GM21528 (cell line): ENCODE measurements around the gene IGF2BP3.
"Not testable (repeated sequence)": the region's sequence is repeated elsewhere in the genome, so short reads cannot be mapped to it uniquely, and the experiment has no call there.

Experiments
- ATAC-seq: cut with Tn5 transposase; IDR thresholded peaks from one replicate; pipeline ENCODE4 v1.9.1; 2021; ENCODE audit warnings: mild to moderate bottlenecking, moderate library complexity; ENCODE audit not compliant: unreplicated experiment, low FRiP score

IGF2BP3 gene

DNA sequence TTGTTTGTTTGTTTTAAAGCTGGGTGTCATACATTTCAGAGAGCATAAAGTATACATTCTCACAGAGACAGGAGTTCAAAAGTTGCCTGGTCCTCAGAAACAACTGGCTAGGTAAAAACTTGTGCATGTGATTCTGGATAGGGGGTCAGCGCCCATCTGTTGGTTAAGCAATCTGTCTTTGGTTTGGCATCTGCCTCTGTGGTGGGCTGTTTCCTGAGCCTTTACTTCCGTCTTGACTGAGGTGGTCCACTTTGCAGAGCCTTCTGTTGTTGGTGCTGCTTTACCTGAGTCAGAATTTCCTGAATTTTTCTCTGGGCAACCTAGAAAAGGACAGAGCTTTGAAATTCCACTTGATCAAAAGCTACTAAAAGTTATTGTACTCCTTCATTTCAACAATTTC is 158.2 kb downstream of the IGF2BP3 start:
- not testable (repeated sequence) for ATAC-seq

DNA sequence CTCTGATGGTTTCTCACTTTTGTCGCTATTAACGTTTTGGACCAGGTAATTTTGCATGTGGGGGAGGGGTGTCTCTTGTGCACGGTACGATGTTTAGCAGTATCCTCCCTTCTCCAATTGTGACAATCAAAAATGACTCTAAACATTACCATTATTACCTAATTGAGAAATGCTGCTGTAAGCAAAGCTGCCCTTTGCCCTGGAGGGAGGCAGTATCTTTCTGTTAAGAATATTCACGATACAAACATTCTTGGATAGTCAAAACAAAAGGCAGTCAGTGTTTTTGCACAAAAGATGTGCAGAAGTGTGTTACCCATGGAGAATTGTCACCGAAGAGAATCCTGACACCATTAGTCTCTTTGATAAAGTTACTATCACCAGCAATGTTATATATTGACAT is 161.5 kb downstream of the IGF2BP3 start:
- no peak for ATAC-seq

GRCh38 chr7:23306936-23307521 is 163.3 kb downstream of the IGF2BP3 start:
- no peak for ATAC-seq

- peak; percentile 11 for ATAC-seq
Measured at GRCh38 chr7:23299770-23300300, 170.5 kb downstream of the IGF2BP3 start.

DNA sequence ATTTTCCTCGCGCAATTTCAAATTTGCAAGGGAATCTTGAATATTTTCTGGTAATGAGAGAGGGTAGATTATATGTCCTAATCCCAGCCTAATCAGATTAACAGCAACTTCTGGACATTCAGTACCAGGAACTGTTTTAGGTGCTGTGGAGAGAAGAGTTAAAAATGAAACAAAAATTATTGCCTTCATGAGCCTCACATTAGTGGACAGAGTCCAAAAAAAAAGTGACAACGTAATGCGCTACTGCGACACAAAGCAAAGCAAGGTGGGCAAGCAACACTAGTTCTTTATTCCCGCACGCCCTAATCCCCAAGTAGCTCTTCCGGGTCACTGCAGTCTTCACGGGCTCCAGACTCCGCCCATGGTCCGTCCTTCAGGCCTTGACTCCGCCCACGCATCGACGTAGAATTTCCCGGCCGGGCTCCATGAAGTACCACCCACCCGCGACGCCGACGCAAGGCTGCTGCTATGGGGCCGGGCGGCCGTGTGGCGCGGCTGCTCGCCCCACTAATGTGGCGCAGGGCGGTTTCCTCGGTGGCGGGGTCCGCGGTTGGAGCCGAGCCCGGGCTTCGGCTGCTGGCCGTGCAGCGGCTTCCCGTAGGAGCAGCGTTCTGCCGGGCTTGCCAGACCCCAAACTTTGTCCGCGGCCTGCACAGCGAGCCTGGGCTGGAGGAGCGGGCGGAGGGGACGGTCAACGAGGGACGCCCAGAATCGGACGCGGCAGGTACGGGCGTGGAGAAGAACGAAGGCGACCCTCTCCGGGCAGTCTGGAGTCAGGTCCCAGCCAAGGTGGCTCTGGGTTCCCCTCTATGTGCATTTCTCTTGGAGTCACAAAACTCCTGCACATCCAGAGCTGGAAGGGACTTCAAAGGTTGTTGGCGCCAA is 171.2 kb downstream of the IGF2BP3 start, which contains the start of gene MALSU1:
Gene MALSU1 (plus strand): TSS at position 455 of the 885 bp plus-strand sequence. CDS start 14 bp downstream, at position 469.
- peak; percentile 100 for ATAC-seq

- no peak for ATAC-seq
Measured at GRCh38 chr7:23298141-23298881, 172.0 kb downstream of the IGF2BP3 start.

GRCh38 chr7:23295401-23295697 is 174.9 kb downstream of the IGF2BP3 start:
- ATAC-seq = no peak

- no peak for ATAC-seq
Measured at GRCh38 chr7:23294549-23295400, 175.5 kb downstream of the IGF2BP3 start.

GRCh38 chr7:23293500-23294073 is 176.7 kb downstream of the IGF2BP3 start:
- ATAC-seq = no peak

DNA sequence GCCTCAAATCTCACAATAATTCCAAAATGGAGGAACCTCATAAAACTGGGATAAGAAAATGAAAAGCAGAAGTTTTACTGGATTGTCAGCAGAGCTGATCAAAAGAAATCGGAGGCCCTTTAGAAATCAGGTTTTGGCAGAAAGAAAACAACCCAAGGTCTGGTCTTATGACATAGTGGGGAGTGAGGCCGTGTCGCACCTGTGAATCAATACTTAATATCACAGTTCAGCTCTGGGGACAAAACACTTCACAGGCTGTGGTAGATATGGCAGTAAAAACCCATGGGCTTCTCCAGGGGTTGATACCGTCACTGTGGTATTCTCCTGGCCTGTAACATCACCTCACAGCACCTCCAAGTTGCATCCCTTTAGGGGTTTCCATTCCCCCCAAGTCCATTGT is 177.7 kb downstream of the IGF2BP3 start:
- ATAC-seq = no peak

- no peak for ATAC-seq
Measured at GRCh38 chr7:23291957-23292560, 178.2 kb downstream of the IGF2BP3 start.

- ATAC-seq = no peak
Measured at GRCh38 chr7:23290993-23291392, 179.3 kb downstream of the IGF2BP3 start.

DNA sequence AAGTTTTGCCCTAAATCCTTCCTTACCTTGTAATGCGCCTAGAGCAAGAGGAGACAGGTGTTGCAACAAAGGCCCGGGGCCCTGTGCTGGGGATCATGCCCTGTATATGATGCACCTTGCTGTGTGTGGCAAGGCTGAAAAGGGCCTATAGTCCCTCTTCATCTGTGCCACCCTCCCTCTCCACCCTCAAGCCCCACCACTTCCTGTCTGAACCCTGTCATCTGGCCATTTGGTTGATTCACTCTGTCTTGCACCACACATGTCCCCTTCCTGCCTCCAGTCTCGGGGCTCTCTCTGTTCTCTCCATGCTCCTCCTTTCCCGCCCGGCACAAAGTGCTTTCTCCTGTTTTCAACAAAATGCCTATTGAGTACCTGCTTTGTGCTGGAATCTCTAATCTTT is 182.7 kb downstream of the IGF2BP3 start:
- no peak for ATAC-seq

GRCh38 chr7:23285657-23286646 is 184.3 kb downstream of the IGF2BP3 start:
- ATAC-seq = no peak

DNA sequence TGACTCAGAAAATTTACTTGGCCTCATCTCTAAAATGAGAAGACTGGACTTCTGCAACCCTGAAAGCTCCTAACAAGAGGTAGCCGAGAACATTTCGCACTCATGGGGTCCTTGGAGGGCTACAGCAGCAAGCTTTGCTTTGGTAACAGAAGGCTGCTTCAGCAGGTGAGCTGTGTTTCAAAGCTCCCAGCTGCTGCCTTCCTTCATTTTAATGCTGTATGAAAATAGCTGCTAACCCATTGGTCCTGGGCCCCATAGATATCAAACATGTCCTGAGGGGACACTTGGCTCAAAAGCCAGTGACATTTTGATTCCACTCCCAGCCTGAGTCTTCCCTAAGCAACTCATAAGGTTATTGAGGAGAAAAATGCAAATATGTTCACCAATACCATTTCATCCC is 185.4 kb downstream of the IGF2BP3 start:
- ATAC-seq = no peak

- no peak for ATAC-seq
Measured at GRCh38 chr7:23283086-23283485, 187.2 kb downstream of the IGF2BP3 start.

DNA sequence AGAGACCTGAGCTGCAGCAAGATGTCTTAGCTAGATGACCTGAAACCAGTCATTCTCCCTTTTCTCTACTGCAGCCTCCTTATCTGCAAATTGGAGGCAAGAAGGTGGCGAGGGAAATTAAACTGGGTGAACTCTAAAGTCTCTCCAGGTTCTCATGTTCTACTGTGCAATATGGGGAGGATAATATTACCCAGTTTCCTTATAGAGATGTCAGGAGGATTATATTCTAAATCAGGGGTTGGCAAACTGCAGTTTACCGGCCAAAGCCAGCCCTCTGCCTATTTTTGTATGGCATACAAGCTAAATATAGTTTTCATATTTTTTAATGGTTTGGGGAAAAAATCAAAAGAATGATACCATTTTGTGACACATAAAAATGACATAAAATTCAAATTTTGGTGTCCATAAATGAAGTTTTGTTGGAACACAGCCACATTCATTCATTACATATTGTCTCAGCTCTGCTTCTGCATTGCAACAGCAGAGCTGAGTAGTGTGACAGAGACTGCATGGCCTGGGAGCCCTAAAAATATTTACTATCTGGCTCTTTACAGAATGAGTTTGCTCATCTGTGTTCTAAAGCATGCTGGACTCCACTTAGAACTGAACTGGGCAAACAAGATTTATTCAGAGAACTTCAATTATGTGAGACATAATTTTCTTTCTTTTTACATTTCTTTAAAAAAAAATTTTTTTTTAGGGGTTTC is 190.3 kb downstream of the IGF2BP3 start:
- ATAC-seq = no peak
